Right lobe of liver (tissue), 4 donors: ENCODE results near the gene VPS37D.

Source experiments
- POLR2A ChIP-seq: fragments of 450-650 bp; IDR thresholded peaks from one replicate; pipeline ENCODE4 v1.6.1; 2017; ENCODE audit warnings: antibody characterized with exemption, mild to moderate bottlenecking
- TF ChIP-seq, protein P1 (sequence below), 4 donors: fragments of 200-600 bp in 3 of 4; fragments of 450-650 bp in 1 of 4; IDR thresholded peaks; one replicate each; pipeline versions ENCODE4 v1.5.1 to v1.8.0; 2016 to 2022; ENCODE audit warnings: antibody characterized with exemption in 4 of 4, mild to moderate bottlenecking in 2 of 4
- donor health status: DM: no; HTN: no; CAD: no.
- donor health status: DM: no; HTN: no; CAD: no.
- donor health status: DM: no; HTN: yes; CAD: no.

DNA sequence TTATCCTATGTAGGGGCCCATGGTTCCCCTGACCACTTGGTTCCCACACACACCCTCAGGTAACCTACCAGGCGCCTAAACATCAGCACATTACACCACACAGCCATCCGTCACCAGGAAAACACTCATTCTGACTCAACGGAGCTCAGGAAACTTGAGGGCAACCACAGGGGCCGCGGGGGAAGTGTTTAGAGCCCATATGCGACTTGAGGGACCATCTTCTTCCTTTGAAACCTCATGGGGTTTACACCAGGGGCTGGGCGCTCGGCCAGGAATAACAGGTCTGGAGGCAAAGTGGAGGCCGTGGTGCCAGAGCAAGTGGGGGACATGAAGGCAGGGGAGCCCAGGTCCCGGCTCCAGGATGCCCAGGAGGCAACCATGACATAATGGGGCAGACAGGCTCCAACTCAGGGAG lies 50.4 kb downstream of the VPS37D start:
- TF ChIP-seq, protein P1, sequence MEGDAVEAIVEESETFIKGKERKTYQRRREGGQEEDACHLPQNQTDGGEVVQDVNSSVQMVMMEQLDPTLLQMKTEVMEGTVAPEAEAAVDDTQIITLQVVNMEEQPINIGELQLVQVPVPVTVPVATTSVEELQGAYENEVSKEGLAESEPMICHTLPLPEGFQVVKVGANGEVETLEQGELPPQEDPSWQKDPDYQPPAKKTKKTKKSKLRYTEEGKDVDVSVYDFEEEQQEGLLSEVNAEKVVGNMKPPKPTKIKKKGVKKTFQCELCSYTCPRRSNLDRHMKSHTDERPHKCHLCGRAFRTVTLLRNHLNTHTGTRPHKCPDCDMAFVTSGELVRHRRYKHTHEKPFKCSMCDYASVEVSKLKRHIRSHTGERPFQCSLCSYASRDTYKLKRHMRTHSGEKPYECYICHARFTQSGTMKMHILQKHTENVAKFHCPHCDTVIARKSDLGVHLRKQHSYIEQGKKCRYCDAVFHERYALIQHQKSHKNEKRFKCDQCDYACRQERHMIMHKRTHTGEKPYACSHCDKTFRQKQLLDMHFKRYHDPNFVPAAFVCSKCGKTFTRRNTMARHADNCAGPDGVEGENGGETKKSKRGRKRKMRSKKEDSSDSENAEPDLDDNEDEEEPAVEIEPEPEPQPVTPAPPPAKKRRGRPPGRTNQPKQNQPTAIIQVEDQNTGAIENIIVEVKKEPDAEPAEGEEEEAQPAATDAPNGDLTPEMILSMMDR (IDR thresholded peaks at IDR 0.05): no peak
- TF ChIP-seq POLR2A: no peak
